ENCODE measurements around the gene APOBEC3G.

APOBEC3G gene

DNA sequence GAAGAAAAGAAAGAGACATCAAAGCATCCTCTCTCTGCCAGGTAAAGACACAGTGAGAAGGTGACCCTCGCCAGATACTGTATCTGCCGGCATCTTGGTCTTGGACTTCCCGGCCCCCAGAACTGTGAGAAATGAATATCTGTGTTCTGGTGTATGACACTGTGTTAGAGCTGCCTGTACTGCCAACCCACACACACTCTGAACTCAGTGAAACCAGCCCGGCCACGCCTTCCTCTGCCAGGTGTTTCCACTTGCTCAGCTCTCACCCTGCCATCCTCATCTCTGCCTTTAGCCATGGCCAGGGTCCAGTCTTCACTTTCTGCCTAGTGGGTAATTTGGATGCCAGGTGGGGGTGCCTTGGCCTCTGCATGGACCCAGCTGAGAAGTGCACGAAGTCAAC lies 51.4 kb downstream of the APOBEC3G start:
- DNase-seq: no peak

DNA sequence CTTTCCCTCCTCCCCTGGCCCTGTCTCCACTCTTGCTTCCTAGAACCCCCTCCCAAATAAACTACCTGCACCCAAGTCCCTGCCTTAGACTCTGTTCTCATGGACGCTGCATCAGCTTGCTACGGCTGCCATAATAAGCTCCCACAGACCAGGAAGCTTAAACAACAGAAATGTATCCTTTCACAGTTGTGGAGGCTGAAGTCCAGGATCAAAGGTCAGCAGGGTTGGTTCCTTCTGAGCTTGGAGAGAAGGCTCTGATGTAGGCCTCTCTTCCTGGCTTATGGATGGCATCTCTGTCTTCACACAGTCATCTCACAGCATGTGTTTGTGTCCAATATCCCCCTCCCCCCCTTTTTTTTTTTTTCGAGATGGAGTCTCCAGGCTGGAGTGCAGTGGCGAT lies 52.0 kb downstream of the APOBEC3G start:
- DNase-seq: no peak

DNA sequence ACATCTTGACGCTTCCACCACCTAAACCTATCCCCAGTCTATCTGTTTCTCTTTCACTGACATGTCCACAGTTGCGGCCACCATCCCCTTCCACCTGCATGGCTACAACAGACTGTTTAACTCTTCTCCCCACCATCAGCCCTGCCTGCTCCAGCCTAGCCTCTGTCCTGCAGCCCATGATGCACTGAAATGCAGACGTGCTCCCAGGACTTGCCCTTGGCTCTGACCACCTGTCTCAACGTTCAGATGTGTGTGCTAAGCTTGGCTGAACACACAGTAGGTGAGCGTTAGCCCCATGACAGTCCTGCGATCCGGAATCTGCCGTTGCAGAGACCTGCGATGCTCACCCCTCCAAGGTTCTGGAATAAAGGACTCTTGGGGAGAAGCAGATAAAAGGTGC lies 52.7 kb downstream of the APOBEC3G start:
- no peak for DNase-seq

DNA sequence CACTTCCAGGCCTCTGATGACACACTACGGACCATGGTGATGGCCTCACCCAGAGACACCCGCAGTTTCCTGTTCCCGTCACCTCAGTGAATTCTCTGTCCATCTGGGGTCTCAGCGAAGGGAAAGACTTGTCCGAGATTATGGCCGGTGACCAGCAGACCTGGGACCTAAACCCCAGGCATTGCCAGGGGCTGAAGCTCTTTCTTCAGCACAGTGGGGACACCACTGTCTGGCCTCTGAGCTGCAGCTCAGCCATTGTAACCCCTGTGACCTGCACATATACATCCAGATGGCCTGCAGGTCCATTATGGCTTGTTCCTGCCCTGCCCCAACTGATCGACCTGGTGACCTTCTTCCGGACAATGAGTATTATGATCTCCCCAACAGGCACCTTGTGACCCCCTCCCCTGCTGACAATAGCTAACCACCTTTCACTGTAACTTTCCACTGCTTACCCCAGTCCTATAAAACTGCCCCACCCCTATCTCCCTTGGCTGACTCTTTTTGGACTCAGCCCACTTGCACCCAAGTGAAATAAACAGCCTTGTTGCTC lies 53.2 kb downstream of the APOBEC3G start:
- DNase-seq: no peak

DNA sequence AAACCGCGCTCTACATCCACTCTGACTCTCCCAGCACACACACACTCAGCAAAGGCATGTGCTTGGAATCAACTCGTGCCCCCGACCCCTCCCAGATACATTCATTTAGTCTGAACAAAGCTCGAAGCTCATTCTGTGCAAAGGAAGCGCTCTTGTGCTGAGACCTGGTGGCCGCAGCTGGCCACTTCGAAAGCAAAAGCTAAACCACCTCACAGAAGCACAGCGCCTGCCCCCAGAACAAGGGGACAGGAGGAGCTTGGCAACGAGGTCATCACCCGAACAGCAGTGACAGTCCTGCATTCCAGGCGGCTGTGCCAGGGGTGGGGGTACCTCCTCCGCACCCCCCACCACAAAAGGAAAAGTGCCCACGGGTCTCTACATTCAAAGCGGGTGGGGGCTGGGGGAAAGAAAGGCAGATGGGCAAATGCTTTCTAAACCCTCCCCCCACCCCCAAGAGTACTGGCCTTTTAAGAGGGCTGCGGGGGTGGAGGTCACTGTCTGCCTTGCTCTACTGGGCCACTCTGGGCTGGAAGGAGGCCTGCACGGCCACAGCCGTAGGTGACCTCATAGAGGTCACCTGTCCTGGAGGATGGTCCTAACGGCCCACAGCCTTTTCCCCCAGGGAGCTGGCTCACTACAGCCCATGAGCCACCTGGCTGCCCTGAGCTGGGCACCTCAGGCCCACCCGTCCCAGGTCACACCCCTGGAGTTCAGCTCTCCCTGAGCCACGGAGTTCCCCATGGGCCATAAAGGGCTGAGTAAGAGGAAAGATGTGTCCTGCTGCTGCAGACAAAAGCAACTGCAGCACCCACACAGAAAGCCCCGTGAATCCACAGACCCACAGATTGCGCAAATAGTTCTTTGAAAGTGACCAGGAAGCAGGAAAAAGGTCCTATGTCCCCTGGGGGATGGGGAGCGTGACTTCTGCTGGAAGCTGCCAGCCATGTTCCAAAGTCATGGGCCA lies 54.1 kb downstream of the APOBEC3G start:
- no peak for DNase-seq

DNA sequence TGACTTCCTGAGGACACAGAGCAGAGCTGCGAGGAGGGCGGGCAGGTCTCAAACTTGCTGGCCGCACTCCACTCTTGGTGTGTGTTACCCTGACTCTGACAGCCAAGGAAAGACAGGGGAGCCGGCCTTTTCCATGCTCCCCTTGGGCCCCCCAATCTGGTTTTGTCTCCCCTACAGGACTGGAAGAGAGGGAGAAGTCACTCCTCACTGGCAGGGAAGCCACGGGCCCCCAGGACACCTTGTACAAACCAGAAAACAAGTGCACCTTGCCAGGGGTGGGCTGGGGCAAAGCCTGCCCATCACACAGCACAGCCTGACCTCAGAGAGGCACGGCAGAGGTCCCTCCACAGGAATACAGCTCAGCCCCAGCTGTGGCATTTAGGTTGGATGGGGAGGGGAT lies 55.2 kb downstream of the APOBEC3G start:
- no peak for DNase-seq

DNA sequence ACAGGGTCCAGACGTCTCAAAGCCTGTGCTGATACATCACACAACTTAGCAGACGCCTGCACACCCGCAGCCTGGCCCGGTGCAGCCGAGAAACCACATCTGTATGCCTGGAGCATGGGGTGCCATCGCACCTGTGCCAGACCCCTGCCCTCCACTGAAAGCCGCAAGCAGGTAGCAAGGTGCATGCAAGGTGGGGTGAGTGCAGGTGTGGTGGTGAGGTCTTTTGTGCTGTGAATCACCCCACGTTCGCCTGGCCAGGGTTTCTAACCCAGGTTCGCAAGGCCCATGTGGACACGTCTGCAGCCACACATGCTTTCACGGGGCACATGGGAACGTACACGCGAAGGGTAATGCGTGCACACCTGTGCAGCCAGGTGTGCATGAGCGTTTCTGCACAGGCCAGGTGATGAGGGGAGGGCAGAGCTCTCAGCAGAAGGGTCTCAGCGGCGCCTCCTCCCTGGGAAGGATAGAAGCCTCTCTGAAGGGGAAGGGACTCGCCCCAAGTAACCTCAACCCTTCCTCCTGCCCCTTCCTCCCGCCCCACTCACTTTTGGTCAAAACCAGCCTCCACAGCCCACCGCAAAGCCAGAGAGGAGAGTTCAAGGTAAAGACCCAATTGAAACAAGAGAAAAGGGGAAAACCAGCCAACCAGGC lies 55.9 kb downstream of the APOBEC3G start:
- DNase-seq: no peak

DNA sequence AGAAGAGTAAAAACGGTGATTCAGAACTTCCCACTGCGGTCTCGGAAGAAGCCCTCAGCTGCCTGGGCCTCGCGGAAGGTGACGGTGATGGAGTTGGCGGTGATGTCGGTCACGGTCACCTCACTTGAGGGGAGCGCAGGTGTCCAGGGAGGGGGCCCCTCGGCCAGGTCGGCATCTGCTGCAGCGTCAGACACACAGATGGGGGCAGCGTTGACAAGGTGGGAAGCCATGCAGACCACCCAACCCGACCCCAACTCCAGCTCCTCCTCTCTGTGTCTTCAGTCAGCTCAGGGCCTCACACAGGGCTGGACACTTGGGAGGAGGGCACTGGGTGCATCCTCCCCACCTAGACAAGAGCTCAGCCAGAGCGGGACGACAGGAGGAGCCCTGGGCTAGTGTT lies 56.8 kb downstream of the APOBEC3G start:
- DNase-seq: no peak

DNA sequence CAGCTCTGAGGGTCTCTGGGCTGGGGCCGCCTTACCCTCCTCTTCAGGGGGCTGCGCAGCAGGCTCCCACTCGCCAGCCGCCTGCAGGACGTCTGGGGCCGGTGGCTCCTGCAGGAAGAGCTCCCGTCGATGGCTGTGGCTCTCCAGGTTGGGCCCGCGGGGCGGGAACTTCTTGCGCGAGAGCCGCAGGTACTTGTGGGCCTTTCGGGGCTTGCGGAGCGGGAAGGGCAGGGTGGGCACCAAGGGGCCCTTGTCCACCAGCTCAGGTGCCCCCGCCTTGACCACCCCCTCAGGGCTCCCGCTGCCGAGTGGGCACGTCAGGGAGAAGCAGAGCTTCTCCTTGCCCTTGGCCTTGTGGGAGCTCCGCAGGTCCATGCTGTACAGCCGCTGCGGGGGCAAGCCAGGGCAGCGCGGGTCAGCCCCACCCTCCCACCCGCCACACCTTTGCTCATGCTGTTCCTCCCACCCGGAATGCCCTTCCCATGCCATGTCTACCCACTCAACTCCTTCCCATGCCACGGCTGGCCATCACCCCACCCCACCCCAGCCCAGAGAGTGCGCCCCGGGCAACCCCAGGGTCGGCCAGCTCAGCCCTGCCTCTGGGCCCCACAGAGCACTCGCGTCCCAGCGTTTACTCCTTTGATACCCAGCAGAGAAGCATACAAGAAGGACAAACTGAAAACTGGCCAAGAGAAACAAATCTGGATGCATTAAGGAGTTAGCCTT lies 57.5 kb downstream of the APOBEC3G start:
- DNase-seq: no peak

DNA sequence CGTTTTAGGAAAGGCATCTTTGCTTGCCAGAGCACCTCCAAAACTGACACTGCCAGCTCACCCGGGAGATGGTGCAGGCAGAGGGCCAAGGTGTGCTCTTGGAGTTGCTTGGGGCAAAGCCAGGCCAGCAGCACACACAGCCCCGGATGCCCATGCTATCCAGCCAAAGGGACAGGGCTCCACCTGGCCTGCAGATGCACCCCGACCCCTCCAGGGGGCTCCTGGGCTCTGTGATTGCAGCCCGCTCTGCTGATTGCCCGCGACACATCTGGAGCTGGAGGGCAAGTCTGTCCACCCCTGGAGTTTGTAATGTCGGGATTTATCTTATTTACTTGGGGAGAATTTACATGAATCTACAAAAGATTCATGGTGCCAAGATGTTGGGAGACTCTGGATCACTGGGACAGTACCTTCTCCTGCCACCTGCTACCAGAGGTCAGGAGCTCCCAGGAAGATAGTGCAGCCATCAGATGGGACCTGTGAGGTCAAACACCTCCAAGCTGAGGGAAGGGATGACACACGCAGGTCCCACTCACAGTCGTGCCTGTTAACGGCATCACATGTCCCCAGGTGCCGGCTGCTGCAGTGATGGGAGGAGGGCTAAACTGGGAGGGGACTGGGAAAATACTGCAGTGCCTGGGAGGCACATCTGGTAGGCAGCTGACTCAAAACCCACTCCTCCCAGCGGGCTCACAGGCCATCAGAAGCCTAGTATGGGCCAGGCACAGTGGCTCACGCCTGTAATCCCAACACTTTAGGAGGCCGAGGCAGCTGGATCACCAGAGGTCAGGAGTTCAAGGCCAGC lies 58.2 kb downstream of the APOBEC3G start:
- no peak for DNase-seq

DNA sequence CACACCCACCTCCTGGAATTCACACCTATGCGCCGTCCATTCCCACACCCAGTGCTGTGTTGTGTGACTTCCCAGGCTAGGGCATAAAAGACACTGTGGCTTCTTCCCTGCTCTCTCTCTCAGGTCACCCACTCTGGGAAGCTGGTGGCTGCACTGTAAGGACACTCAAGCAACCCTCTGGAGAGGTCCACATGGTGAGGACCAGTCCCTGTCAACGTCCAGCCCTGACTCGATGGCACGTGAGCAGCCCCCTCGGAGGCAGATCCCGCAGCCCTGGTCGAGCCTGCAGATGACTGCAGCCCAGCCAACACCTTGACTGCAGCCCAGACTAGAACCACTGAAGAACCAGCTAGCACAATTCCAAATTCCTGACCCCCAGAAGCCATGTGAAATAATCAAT lies 59.2 kb downstream of the APOBEC3G start:
- DNase-seq: no peak
